Right lung (tissue), 5 donors: Measurements from ENCODE around the gene SEMA3C. TPM values are rescaled to one million over a fixed set of nuclear protein-coding genes. Genes with fewer than 3 reads are reported as not detected.

ENCODE experiments used
- DNase-seq, 2 donors: peaks; one replicate each; pipeline ENCODE4 v3.0.0-alpha.2; 2013
- polyA plus RNA-seq, 5 donors: library from polyadenylated mRNA; unstranded; fragments of 120-200 nt; gene quantifications; one replicate each; pipeline versions ENCODE4 v1.2.1 to v1.2.3, GENCODE V29; 2013; ENCODE audit warnings: inconsistent platforms in 1 of 5, low replicate concordance in 1 of 5; ENCODE audit not compliant: insufficient read length in 5 of 5, insufficient read depth in 1 of 5

SEMA3C gene
- polyA plus RNA-seq, 5 donors, result 45.0 to 126 (median 106) TPM

DNA sequence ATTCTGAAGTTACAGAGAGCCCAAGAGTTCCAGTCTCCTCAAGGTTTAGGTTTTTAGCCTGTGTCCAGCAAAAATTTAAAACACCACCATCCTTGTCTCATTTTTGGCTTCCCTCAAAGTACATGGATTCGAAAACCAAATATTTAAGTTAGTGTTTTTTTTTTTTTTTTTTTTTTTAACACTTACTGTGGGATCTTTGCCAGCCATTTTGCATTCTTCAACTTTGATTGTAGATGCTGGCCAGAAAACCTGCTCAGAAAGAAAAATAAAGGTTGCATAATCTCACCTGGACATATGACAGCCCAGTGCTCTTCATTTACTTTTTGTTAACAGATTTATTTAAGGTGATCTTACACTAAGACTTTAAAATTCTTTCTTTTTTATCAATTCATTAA, 91.6 kb downstream of the SEMA3C start:
- peak in 1 of 2 donors; percentile 17 for DNase-seq

DNA sequence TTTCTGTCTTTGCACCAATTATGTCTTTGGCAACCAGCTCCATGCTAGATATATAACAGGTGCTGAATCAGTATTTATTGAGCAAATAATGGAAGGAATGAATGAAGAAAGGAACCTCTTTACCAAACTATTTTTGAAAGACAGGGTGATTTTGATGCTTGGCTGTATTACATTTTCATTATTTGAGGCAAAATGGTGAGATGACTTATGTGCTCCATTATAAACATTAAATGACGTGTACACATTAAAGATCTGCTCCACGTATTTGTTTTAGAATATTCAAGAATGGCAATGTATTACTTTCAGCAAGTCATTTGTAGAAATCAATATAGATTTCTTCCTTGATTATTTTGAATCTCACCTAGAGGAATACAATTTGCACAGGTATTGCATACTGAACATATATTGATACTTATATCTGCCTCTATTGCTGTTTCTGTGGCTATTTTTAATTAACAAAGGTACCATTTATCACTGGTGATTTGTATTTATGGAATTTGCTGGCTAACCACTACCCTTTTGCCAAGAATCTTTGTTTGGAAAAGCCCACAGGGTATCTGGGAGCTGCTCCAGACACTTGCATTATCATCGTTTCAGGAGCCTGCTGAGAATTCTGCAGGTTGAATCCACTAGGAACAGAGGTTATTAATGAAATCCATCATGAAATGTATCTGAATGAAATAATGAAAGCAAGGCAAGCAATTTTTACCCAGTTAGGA, 92.2 kb downstream of the SEMA3C start:
- DNase-seq, result no peak

DNA sequence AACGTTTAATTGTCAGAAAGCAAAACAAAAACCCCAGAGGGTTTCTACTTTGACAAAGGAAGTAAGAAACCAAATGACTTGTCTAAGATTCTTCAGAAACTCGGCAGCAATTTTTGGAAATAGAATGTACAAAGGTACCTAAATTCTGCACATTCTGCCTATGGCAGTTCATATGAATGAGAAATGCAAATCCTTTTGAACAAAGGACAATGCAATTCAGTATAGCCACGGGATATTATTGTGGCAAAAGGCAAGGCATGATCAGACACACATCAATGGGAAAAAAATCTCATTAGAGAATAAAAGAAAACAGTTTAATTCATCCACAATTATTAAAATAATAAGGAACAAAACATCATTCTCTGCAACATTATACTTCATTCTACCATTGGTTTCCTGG, 93.4 kb downstream of the SEMA3C start:
- no peak for DNase-seq

GRCh38 chr7:80824253-80824652, 94.6 kb downstream of the SEMA3C start:
- no peak for DNase-seq

DNA sequence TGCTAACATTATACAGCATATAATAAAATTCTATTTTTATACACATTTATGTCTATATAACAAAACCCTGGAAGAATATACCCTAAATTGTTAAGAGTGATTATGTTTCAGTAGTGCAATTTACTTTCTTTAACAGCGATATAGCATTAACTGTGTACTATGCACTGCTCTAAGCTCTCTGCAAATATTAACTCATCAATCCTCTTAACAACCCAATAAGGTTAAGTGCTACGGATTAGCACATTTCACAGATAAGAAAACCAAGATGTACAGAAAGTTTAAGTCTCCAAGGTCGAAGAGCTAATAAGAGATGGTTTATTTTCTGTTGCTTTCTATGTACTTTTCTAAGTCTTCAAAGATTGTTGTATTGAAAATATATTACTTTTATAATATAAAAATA, 95.8 kb downstream of the SEMA3C start:
- no peak for DNase-seq

DNA sequence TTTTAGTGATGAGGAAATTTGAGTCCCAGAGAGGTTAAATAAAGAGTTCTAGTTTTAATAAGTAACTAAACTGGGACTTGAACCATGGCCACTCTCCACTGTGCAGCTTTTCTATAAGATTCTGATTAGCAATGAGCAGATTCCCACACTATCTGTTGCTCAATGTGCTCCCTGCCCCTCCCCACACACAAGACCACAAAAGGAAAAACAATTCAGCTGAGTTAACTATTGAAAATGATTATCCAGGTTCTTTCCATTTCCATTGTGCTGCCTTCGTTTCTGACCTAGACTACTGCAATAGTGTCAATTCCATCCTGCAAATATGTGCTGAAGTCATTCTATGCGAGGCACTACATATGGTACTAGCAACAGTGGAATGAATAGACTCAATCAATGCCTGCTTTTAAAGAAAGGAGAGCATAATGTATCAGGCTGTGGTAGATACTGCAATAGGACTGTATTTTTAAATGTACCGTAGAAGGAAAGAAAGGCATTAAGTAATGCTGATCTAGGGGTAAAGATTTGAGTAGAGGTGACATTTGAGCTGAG, 97.0 kb downstream of the SEMA3C start:
- DNase-seq, result no peak

GRCh38 chr7:80819503-80819902, 99.3 kb downstream of the SEMA3C start:
- DNase-seq, result no peak

GRCh38 chr7:80818181-80818580, 100.7 kb downstream of the SEMA3C start:
- no peak for DNase-seq

- DNase-seq, result no peak
Observed at GRCh38 chr7:80816806-80817205, 102.0 kb downstream of the SEMA3C start.

DNA sequence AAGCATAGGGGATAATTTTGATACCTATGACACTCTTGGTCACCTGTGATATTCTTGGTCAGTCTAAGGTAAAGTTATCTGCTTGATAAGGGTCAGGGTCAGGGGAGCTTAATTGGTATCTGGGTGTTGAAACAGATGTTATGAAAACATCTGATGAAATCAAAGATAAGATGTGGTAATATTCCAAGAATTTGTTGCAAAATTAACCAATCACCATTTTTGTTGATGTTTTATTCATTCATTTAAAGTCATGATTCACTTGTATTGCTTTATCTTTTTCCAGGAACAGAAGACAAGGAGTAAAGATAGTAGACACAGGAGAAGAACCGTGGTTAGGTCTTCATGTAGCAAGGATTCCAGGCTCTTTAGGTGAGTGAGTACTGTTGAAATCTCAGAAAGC, 103.1 kb downstream of the SEMA3C start:
- DNase-seq, result no peak

DNA sequence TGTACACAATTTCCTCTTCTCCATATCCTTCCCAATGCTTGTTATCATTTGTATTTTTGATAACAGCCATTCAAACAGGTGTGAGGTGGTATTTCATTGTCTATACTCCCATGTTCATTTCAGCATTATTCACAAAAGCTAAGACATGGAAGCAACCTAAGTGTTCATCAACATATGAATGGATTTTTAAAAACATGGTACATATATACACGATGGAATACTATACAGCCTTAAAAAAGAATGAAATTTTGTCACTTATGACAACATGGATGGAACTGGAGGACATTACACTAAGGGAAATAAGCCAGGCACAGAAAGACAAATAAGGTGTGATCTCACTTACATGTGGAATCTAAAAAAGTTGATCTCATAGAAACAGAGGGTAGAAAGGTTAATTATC, 109.3 kb downstream of the SEMA3C start:
- no peak for DNase-seq

DNA sequence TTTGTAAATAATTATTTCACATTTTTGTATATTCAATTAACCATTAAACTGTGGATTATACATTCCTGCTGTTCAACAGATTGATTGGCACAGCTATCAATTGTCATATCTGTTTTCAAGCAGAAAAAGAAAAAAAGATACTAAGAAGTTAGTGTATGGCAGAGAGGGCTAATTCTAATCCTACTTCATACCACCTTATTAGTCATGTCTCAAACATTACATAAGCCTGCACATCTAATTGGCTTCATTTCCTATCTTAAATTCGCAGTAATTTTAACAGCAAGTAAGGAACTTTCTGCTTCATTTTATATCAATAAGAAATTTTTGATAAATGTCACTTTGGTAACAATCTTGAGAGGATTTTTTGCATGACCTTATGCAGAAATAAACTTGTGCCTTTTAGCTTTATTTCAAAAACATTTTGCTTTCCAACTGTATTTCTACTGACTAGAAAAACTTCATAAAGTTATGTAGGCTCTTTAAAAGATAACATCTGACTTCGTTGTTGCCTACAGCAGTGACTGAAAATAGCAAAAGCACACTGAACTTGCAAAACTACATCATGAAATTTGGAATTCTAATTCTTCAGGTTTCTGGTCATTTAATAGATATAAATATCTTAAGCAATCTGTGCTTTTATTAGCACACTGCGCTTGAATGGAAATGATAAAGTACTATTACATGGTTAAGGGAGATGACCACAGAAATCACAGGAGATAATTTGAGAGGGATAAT, 111.5 kb downstream of the SEMA3C start:
- DNase-seq, result no peak

- DNase-seq, result no peak
Observed at GRCh38 chr7:80806663-80807062, 112.2 kb downstream of the SEMA3C start.

GRCh38 chr7:80804589-80804988, 114.3 kb downstream of the SEMA3C start:
- no peak for DNase-seq

DNA sequence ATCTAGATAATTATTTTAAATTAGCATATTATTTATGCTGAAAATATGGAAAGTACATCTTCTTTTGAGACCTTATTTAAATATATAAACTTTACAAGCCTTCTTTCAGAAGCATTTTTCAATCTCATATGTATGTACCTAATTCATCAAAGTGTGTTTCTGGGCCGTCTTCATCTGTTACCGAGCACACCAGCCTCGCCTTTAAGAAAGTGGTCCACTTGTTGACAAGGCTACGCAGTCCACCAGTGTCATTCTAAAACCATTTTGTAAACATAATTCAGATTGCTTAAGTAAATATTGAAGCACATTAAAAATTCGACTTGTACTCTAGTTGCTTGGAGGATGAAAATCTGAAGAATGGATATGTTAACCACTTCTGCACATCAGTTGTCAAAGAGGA, 116.3 kb downstream of the SEMA3C start:
- no peak for DNase-seq

DNA sequence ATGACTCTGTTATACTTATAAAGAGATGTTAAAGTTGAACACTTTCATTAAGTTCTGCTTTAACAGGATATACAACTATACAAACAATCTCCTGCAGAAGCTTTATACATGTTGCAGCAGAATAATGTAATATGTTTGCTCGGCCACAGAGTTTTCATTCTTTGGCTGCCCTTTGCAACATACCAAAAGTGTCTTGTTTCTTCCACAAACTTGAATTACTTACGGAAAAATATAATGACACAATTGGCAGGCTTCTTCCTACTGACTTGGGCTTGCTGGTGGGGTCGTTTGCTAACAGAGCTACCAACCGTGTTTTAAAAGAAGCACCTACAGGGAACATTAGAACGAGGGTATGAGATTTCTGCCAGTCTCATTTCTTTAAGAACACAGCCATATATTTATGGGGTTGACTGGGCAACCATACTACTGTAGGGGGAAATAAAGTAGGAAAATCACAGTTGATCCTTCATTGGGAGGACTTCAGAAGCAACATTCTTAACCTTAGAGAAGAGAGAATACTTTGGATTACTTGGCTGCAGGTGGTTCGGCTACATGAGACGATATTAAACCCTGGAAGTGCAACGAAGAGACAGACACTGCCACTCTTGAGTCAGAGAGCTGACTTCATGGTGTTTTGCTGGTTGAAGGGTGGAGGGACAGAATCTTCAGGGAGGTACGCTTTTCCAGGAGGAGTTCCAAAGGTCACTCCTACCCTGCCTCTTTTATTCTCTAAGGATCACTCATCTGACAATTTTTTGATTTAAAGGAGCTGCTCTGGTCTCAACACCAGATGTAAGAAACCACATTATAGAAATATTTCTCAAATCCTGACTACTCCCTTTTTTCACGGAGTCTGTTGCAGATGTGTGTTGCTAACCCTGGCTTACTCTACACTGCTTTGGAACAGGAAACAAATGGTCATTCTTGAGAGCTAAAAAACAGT, 123.9 kb downstream of the SEMA3C start:
- DNase-seq, result peak in 1 of 2 donors; percentile 8

- no peak for DNase-seq
Observed at GRCh38 chr7:80791509-80791929, 127.3 kb downstream of the SEMA3C start.

DNA sequence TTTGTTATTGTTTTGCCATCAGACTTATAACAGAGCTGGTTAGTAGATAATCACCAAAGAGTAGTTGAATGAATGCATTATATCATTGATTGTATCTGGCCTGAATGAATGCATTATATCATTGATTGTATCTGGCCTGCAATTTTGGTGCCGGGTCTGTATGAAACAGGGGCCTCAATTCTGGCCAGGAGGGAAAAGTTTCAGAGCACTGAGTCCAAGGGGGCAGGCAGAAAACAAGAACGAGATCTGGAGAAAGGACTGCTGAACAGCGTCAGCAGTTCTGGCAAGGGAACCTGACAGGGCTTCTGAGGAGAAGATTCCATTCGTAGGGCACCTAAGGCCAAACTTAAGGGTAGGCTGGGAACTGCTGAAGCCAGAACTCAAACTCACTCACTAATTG, 128.0 kb downstream of the SEMA3C start:
- no peak for DNase-seq

- DNase-seq, result no peak
Observed at GRCh38 chr7:80787721-80788120, 131.1 kb downstream of the SEMA3C start.

DNA sequence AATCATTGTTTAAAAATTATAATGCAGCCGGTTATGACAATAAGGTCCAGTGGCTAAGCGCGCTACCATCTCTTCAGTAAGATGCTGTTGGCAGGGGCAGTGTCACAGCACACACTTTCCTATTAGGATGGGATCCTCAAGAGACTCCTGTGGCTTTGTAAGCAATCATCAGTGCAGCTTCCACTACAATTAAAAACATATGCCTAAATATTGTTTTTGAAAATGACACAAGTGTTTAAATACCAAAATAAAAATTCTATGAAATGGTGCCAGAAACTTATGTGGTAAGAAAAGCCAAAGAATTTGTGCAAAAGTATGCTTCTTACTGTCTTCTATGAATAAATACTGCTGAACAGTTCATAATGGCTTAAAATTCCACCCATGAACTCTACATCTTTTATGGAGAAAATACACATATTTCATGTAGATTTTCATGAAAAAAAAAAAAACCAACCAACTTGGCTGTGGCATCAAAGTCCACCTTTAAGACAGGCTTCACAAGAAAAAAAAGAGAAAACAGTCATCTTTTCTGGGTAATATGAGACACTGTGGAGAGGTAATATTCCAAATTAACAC, 132.8 kb downstream of the SEMA3C start:
- DNase-seq, result no peak

DNA sequence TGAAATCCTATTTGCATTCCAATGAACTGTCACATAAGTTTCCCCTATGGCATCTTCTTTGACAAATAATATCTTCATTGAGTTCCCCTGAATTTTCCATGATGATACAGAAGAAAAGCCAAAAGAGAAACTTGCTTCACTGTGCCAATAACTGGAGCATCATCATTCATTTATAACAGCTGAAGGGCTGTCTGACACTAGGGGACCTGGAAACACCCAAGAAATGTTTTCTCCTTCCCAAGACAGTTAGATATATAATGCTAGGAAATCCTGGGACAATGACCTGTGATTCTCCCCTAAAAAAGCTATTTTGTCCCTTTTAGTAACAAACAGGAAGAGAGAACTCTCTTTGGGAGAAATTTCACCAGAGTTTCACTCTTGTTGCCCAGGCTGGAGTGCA, 133.6 kb downstream of the SEMA3C start:
- no peak for DNase-seq
